GM23338 (cell line): ENCODE results near the gene ENOX2. TPM values are rescaled to one million over a fixed set of nuclear protein-coding genes. Genes with fewer than 3 reads are reported as not detected.

Experiments
- ATAC-seq: fragments of 200-7000 bp; cut with Tn5 transposase; 3 replicates; pipeline ENCODE4 v1.9.1; 2020
- DNase-seq: peaks from one replicate; pipeline ENCODE4 v3.0.0-alpha.2; 2015; ENCODE audit warnings: low spot score
- H2AFZ ChIP-seq: fragments of 200-600 bp; sonication (generic); 2 replicates; pipeline ENCODE4 v1.8.0; 2016; ENCODE audit warnings: antibody characterized with exemption, mild to moderate bottlenecking, moderate library complexity
- H3F3A ChIP-seq: fragments of 200-600 bp; sonication (generic); replicated peaks from 2 replicates; pipeline ENCODE4 v1.8.0; 2017; ENCODE audit warnings: antibody characterized with exemption, mixed run types, low read depth
- H3K27ac ChIP-seq: fragments of 200-600 bp; sonication (generic); 2 replicates; pipeline ENCODE4 v1.6.1; 2016; ENCODE audit warnings: low read depth
- H3K27me3 ChIP-seq: fragments of 200-600 bp; sonication (generic); 2 replicates; pipeline ENCODE4 v1.8.0; 2016; ENCODE audit warnings: mild to moderate bottlenecking, mixed run types, moderate library complexity; ENCODE audit not compliant: insufficient read depth
- H3K36me3 ChIP-seq: fragments of 200-600 bp; sonication (generic); 2 replicates; pipeline ENCODE4 v1.8.0; 2016; ENCODE audit warnings: mild to moderate bottlenecking; ENCODE audit not compliant: insufficient read depth
- H3K4me1 ChIP-seq: fragments of 200-600 bp; sonication (generic); 2 replicates; pipeline ENCODE4 v1.8.0; 2016; ENCODE audit warnings: mild to moderate bottlenecking, moderate library complexity; ENCODE audit not compliant: insufficient read depth
- H3K4me2 ChIP-seq: fragments of 200-600 bp; sonication (generic); 2 replicates; pipeline ENCODE4 v1.7.1; 2017; ENCODE audit warnings: mixed run types
- H3K4me3 ChIP-seq: fragments of 200-600 bp; sonication (generic); 2 replicates; pipeline ENCODE4 v1.6.1; 2016; ENCODE audit warnings: mixed run types
- H3K79me2 ChIP-seq: fragments of 200-600 bp; sonication (generic); replicated peaks from 2 replicates; pipeline ENCODE4 v1.8.0; 2017; ENCODE audit warnings: mild to moderate bottlenecking; ENCODE audit not compliant: insufficient read depth
- H3K9me2 ChIP-seq: fragments of 200-600 bp; sonication (generic); 2 replicates; pipeline ENCODE4 v1.8.0; 2017; ENCODE audit not compliant: insufficient read depth
- H4K20me1 ChIP-seq: fragments of 200-600 bp; sonication (generic); replicated peaks from 2 replicates; pipeline ENCODE4 v1.8.0; 2017; ENCODE audit warnings: mild to moderate bottlenecking; ENCODE audit not compliant: insufficient read depth
- H3K27ac Mint-ChIP-seq: 2 replicates; pipeline ENCODE4 v1.8.0; 2020; ENCODE audit warnings: inconsistent platforms, mild to moderate bottlenecking, moderate library complexity, mixed read lengths
- H3K27me3 Mint-ChIP-seq: 3 replicates; pipeline ENCODE4 v1.8.0; 2022; ENCODE audit warnings: low read depth, mild to moderate bottlenecking, moderate library complexity, mixed read lengths, inconsistent platforms; ENCODE audit not compliant: insufficient read depth, poor library complexity
- H3K36me3 Mint-ChIP-seq: 3 replicates; pipeline ENCODE4 v1.8.0; 2021; ENCODE audit warnings: low read depth, mild to moderate bottlenecking, inconsistent platforms, moderate library complexity, mixed read lengths
- H3K4me1 Mint-ChIP-seq: 3 replicates; pipeline ENCODE4 v1.8.0; 2020; ENCODE audit warnings: mild to moderate bottlenecking, inconsistent platforms, mixed read lengths
- H3K4me3 Mint-ChIP-seq: 3 replicates; pipeline ENCODE4 v1.8.0; 2021; ENCODE audit warnings: moderate library complexity, mild to moderate bottlenecking, inconsistent platforms, mixed read lengths
- H3K9me3 Mint-ChIP-seq: 3 replicates; pipeline ENCODE4 v1.8.0; 2020; ENCODE audit warnings: moderate library complexity, mild to moderate bottlenecking, inconsistent platforms, mixed read lengths
- CREB1 ChIP-seq: fragments of 250-450 bp; sonication (Bioruptor Pico); IDR thresholded peaks from 2 replicates; pipeline ENCODE4 v1.5.0; 2020; ENCODE audit warnings: low read depth, mild to moderate bottlenecking, moderate library complexity
- EZH2 ChIP-seq: fragments of 200-600 bp; sonication (generic); IDR thresholded peaks from one replicate; pipeline ENCODE4 v1.8.0; 2017; ENCODE audit warnings: antibody characterized with exemption, mild to moderate bottlenecking, low read depth; ENCODE audit not compliant: unreplicated experiment
- JUNB ChIP-seq: IDR thresholded peaks from one replicate; pipeline ENCODE4 v1.6.1; 2016; ENCODE audit warnings: antibody characterized with exemption; ENCODE audit not compliant: unreplicated experiment
- POLR2AphosphoS5 ChIP-seq: IDR thresholded peaks from 2 replicates; pipeline ENCODE4 v1.6.1; 2016; ENCODE audit warnings: antibody characterized with exemption, low read depth
- REST ChIP-seq: IDR thresholded peaks from one replicate; pipeline ENCODE4 v1.6.1; 2018; ENCODE audit warnings: antibody characterized with exemption; ENCODE audit not compliant: unreplicated experiment
- ZNF114 ChIP-seq: fragments of 250-450 bp; sonication (Bioruptor Pico); IDR thresholded peaks from 2 replicates; pipeline ENCODE4 v1.5.0; 2020; ENCODE audit warnings: mild to moderate bottlenecking, moderate library complexity
- ZNF331 ChIP-seq: fragments of 250-450 bp; sonication (Bioruptor Pico); IDR thresholded peaks from 2 replicates; pipeline ENCODE4 v1.5.0; 2020; ENCODE audit warnings: low read depth, mild to moderate bottlenecking, moderate library complexity
- polyA plus RNA-seq: library from polyadenylated mRNA; unstranded; fragments of >200 nt; fragmentation: Nextera tagmentation; extraction: Ambion mirVana; gene quantifications from 2 replicates; pipeline ENCODE4 v1.2.1, GENCODE V29; 2016
- total RNA-seq: library from RNA; depleted of rRNA; stranded (reverse); fragments of >200 nt; shearing (Covaris generic); gene quantifications from 2 replicates; pipeline ENCODE4 v1.2.3, GENCODE V29; 2014
- TF ChIP-seq, protein P1 (sequence below): IDR thresholded peaks from 2 replicates; pipeline ENCODE4 v1.6.1; 2016; ENCODE audit warnings: antibody characterized with exemption
- TF ChIP-seq, protein P2 (sequence below), 2 experiments: fragments of 200-600 bp in 1 of 2; sonication (generic) in 1 of 2; conservative IDR thresholded peaks; 2 replicates each; pipeline versions ENCODE4 v1.5.1 to v1.6.1; 2016 to 2017; ENCODE audit warnings: antibody characterized with exemption in 2 of 2, low read depth in 2 of 2, mild to moderate bottlenecking in 2 of 2, moderate library complexity in 1 of 2

ENOX2 gene
- total and polyA plus RNA-seq, 2 experiments from 2014 or later, result 9.6 to 11.2 TPM

GRCh38 chrX:130631011-130631410, 272.0 kb downstream of the ENOX2 start:
- no peaks in the 10 kb centered on the region for H3K9me3 Mint-ChIP-seq

DNA sequence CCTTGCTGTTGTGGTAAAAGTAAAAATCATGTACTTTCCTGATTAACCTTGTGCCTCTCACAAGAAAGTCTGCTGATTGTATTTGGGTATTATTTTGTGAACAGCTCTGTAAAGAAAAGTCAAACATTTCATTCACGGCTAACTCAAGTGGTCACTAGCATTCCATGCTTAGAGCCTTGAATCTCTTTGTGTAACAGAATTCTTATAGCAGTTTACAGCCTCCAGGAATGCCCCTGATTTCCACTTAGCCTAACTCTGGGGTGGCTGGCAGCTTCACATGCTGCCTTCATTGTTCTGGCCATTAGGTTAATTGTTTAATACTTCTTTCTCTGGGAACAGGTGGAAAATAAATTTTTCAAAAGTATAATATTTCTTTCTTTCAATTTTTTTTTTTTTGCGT, 274.5 kb downstream of the ENOX2 start:
- Histone ChIP-seq H3K36me3 (no peaks in the 10 kb centered on the region), H4K20me1 (no peaks in the 10 kb centered on the region), H3F3A (no peaks in the 10 kb centered on the region), H3K4me3 (no peak overlapping the region), H3K4me2 (no peak overlapping the region), H3K27ac (no peak overlapping the region), H3K9me2 (no peaks in the 10 kb centered on the region), H2AFZ (no peak overlapping the region), H3K27me3 (no peaks in the 10 kb centered on the region), H3K79me2 (no peaks in the 10 kb centered on the region), H3K4me1 (peaks cover 21% of the 10 kb centered on the region)
- Mint-ChIP-seq H3K4me1 (peaks cover 40% of the 10 kb centered on the region), H3K9me3 (no peaks in the 10 kb centered on the region), H3K27me3 (peaks cover 2% of the 10 kb centered on the region), H3K36me3 (no peaks in the 10 kb centered on the region), H3K27ac (no peak overlapping the region), H3K4me3 (no peak overlapping the region)
- ATAC-seq (peak; percentile 58), DNase-seq (peak; percentile 37)
- TF ChIP-seq EZH2, result no peak
- TF ChIP-seq CREB1 (CRISPR knock-in tag), result no peak
- no peak for TF ChIP-seq ZNF331 (CRISPR knock-in tag)
- no peak for TF ChIP-seq ZNF114 (CRISPR knock-in tag)
- no peak for TF ChIP-seq JUNB
- TF ChIP-seq REST, result no peak
- TF ChIP-seq POLR2AphosphoS5, result no peak
- TF ChIP-seq, protein P1, sequence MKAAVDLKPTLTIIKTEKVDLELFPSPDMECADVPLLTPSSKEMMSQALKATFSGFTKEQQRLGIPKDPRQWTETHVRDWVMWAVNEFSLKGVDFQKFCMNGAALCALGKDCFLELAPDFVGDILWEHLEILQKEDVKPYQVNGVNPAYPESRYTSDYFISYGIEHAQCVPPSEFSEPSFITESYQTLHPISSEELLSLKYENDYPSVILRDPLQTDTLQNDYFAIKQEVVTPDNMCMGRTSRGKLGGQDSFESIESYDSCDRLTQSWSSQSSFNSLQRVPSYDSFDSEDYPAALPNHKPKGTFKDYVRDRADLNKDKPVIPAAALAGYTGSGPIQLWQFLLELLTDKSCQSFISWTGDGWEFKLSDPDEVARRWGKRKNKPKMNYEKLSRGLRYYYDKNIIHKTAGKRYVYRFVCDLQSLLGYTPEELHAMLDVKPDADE, result no peak

More at GRCh38 chrX:130631011-130631410, 272.0 kb downstream of the ENOX2 start:
- H3K27ac ChIP-seq, result no peak overlapping the region
- no peak overlapping the region for H3K4me3 ChIP-seq
- no peaks in the 10 kb centered on the region for H3F3A ChIP-seq
- no peak overlapping the region for H2AFZ ChIP-seq
- no peak for DNase-seq
- Mint-ChIP-seq H3K4me1 (peaks cover 28% of the 10 kb centered on the region), H3K36me3 (no peaks in the 10 kb centered on the region), H3K27me3 (no peaks in the 10 kb centered on the region), H3K27ac (no peak overlapping the region), H3K4me3 (no peak overlapping the region)
- no peak overlapping the region for H3K4me2 ChIP-seq
- ATAC-seq, result no peak
- no peaks in the 10 kb centered on the region for H3K9me2 ChIP-seq
- no peaks in the 10 kb centered on the region for H3K79me2 ChIP-seq
- no peak for TF ChIP-seq JUNB
- TF ChIP-seq, protein P2, sequence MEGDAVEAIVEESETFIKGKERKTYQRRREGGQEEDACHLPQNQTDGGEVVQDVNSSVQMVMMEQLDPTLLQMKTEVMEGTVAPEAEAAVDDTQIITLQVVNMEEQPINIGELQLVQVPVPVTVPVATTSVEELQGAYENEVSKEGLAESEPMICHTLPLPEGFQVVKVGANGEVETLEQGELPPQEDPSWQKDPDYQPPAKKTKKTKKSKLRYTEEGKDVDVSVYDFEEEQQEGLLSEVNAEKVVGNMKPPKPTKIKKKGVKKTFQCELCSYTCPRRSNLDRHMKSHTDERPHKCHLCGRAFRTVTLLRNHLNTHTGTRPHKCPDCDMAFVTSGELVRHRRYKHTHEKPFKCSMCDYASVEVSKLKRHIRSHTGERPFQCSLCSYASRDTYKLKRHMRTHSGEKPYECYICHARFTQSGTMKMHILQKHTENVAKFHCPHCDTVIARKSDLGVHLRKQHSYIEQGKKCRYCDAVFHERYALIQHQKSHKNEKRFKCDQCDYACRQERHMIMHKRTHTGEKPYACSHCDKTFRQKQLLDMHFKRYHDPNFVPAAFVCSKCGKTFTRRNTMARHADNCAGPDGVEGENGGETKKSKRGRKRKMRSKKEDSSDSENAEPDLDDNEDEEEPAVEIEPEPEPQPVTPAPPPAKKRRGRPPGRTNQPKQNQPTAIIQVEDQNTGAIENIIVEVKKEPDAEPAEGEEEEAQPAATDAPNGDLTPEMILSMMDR (conservative IDR thresholded peaks at IDR 0.05; ENCODE audit: low read depth in 2 of 2), result no peak
- peaks cover 19% of the 10 kb centered on the region for H3K4me1 ChIP-seq
- H3K27me3 ChIP-seq, result no peaks in the 10 kb centered on the region
- no peaks in the 10 kb centered on the region for H3K36me3 ChIP-seq
- H4K20me1 ChIP-seq, result no peaks in the 10 kb centered on the region
